HEK293 (cell line): Measurements from ENCODE around the gene ANKRD11.
A peak's percentile ranks its signal among the peaks of the same experiment; 100 is the strongest.

Experiments
- BCL11A ChIP-seq: fragments of 450-650 bp; formaldehyde crosslinking; IDR thresholded peaks from 2 replicates; pipeline ENCODE4 v1.5.1; 2016; ENCODE audit warnings: low read depth, missing biosample characterization, missing genetic modification characterization
- GLI4 ChIP-seq: fragments of 450-650 bp; formaldehyde crosslinking; IDR thresholded peaks from 2 replicates; pipeline ENCODE4 v1.5.1; 2016; ENCODE audit warnings: missing biosample characterization, missing genetic modification characterization
- REPIN1 ChIP-seq: fragments of 450-650 bp; formaldehyde crosslinking; IDR thresholded peaks from 2 replicates; pipeline ENCODE4 v1.5.1; 2017; ENCODE audit warnings: missing biosample characterization, missing genetic modification characterization, low read depth
- TRIM28 ChIP-seq: IDR thresholded peaks from 2 replicates; pipeline ENCODE4 v1.6.1; 2011; ENCODE audit warnings: low read length, control low read depth, borderline replicate concordance
- ZBTB1 ChIP-seq: fragments of 450-650 bp; formaldehyde crosslinking; IDR thresholded peaks from 2 replicates; pipeline ENCODE4 v1.5.1; 2016; ENCODE audit warnings: missing biosample characterization, missing genetic modification characterization
- ZBTB10 ChIP-seq: fragments of 450-650 bp; formaldehyde crosslinking; IDR thresholded peaks from 2 replicates; pipeline ENCODE4 v1.5.1; 2016; ENCODE audit warnings: missing biosample characterization, missing genetic modification characterization
- ZBTB8A ChIP-seq: fragments of 450-650 bp; formaldehyde crosslinking; IDR thresholded peaks from 2 replicates; pipeline ENCODE4 v1.5.1; 2016; ENCODE audit warnings: missing biosample characterization, missing genetic modification characterization
- ZFP3 ChIP-seq: fragments of 450-650 bp; formaldehyde crosslinking; IDR thresholded peaks from 2 replicates; pipeline ENCODE4 v1.5.1; 2016; ENCODE audit warnings: low read depth, missing biosample characterization, missing genetic modification characterization
- ZNF2 ChIP-seq: fragments of 450-650 bp; formaldehyde crosslinking; IDR thresholded peaks from 2 replicates; pipeline ENCODE4 v1.5.1; 2016; ENCODE audit warnings: missing biosample characterization, missing genetic modification characterization
- ZNF211 ChIP-seq: fragments of 450-650 bp; formaldehyde crosslinking; IDR thresholded peaks from 2 replicates; pipeline ENCODE4 v1.5.1; 2016; ENCODE audit warnings: low read depth, missing biosample characterization, missing genetic modification characterization
- ZNF24 ChIP-seq: fragments of 450-650 bp; formaldehyde crosslinking; IDR thresholded peaks from 2 replicates; pipeline ENCODE4 v1.5.1; 2016; ENCODE audit warnings: missing biosample characterization, missing genetic modification characterization
- ZNF292 ChIP-seq: fragments of 450-650 bp; formaldehyde crosslinking; IDR thresholded peaks from 2 replicates; pipeline ENCODE4 v1.5.1; 2016; ENCODE audit warnings: low read depth, missing biosample characterization, missing genetic modification characterization, borderline replicate concordance
- ZNF302 ChIP-seq: fragments of 450-650 bp; formaldehyde crosslinking; IDR thresholded peaks from 2 replicates; pipeline ENCODE4 v1.5.1; 2016; ENCODE audit warnings: missing biosample characterization, missing genetic modification characterization, low read depth
- ZNF48 ChIP-seq: fragments of 450-650 bp; formaldehyde crosslinking; IDR thresholded peaks from 2 replicates; pipeline ENCODE4 v1.5.1; 2016; ENCODE audit warnings: missing biosample characterization, missing genetic modification characterization
- ZNF510 ChIP-seq: fragments of 450-650 bp; formaldehyde crosslinking; IDR thresholded peaks from 2 replicates; pipeline ENCODE4 v1.5.1; 2018; ENCODE audit warnings: mild to moderate bottlenecking, missing genetic modification characterization, missing biosample characterization; ENCODE audit not compliant: insufficient replicate concordance
- ZNF530 ChIP-seq: fragments of 450-650 bp; formaldehyde crosslinking; IDR thresholded peaks from 2 replicates; pipeline ENCODE4 v1.5.1; 2016; ENCODE audit warnings: low read depth, missing biosample characterization, missing genetic modification characterization
- ZNF704 ChIP-seq: fragments of 450-650 bp; formaldehyde crosslinking; IDR thresholded peaks from 2 replicates; pipeline ENCODE4 v1.5.1; 2016; ENCODE audit warnings: missing biosample characterization, missing genetic modification characterization
- ZNF792 ChIP-seq: fragments of 450-650 bp; formaldehyde crosslinking; IDR thresholded peaks from 2 replicates; pipeline ENCODE4 v1.5.1; 2016; ENCODE audit warnings: missing biosample characterization, missing genetic modification characterization
- TF ChIP-seq, protein P1 (sequence below): fragments of 450-650 bp; formaldehyde crosslinking; IDR thresholded peaks from 2 replicates; pipeline ENCODE4 v1.5.1; 2017; ENCODE audit warnings: missing biosample characterization, missing genetic modification characterization
- TF ChIP-seq, protein P2 (sequence below): sonication (generic); formaldehyde crosslinking; IDR thresholded peaks from 2 replicates; pipeline ENCODE4 v1.8.1; 2022; ENCODE audit warnings: mild to moderate bottlenecking, moderate library complexity, missing genetic modification reagents
- TF ChIP-seq, protein P3 (sequence below): fragments of 450-650 bp; formaldehyde crosslinking; IDR thresholded peaks from 2 replicates; pipeline ENCODE4 v1.5.1; 2016; ENCODE audit warnings: missing biosample characterization, missing genetic modification characterization, borderline replicate concordance
- TF ChIP-seq, protein P4 (sequence below): fragments of 450-650 bp; IDR thresholded peaks from 2 replicates; pipeline ENCODE4 v1.5.1; 2018; ENCODE audit warnings: missing biosample characterization, mild to moderate bottlenecking, missing genetic modification characterization

ANKRD11 gene

DNA sequence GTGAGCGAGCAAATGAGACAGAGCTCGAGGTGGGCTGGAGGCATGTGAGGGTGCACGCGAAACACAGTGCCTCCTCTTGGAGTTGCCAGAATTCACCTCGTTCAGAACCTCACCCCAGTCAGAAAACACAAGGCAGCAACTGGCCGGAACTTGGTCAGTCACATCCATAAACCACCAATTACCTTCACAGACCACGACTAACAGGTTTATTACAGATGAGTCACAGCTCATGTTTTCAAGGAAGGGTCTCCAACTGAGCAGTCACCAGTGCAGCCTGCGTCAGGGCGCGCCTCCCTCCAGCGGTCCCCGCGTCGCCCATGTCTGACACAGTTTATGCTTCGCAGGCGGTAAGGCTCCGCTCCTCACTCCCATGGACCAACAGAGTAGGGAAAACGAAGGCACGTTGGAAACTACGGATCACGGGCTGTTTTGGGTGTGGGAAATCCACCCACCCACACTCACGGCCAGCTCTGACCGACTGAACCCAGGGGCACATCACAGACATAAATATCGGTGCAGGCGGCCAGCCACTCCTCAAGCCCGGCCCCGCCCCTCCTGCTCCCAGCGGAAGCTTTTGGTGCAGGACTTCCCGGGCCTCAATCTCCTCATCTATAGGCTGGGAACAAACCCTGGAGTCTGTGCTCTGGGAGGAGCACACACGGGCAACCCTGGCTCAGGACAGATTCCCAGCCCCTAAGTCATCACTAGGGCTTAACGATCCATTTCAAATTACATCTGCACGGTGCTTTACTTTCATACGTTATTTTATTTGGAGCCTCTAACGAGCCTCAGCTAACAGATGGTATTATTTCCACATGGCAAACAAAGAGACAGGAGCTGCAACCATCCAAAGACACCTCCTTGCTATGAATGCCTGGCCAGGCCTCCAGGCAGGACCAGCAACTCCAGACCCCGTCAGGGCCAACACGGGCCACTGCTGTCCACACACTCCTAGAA, 146.6 kb downstream of the ANKRD11 start (continued):
- no peak for TF ChIP-seq ZBTB1 (tag by site-specific recombination)
- TF ChIP-seq ZBTB10 (tag by site-specific recombination): no peak
- no peak for TF ChIP-seq ZNF211
- no peak; the same call in 1 of the 2 replicates for TF ChIP-seq BCL11A (tag by site-specific recombination)
- TF ChIP-seq, protein P1, sequence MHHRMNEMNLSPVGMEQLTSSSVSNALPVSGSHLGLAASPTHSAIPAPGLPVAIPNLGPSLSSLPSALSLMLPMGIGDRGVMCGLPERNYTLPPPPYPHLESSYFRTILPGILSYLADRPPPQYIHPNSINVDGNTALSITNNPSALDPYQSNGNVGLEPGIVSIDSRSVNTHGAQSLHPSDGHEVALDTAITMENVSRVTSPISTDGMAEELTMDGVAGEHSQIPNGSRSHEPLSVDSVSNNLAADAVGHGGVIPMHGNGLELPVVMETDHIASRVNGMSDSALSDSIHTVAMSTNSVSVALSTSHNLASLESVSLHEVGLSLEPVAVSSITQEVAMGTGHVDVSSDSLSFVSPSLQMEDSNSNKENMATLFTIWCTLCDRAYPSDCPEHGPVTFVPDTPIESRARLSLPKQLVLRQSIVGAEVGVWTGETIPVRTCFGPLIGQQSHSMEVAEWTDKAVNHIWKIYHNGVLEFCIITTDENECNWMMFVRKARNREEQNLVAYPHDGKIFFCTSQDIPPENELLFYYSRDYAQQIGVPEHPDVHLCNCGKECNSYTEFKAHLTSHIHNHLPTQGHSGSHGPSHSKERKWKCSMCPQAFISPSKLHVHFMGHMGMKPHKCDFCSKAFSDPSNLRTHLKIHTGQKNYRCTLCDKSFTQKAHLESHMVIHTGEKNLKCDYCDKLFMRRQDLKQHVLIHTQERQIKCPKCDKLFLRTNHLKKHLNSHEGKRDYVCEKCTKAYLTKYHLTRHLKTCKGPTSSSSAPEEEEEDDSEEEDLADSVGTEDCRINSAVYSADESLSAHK (tag by site-specific recombination): 0 out of 2 replicates have a peak, but pooled peaks have one; percentile 15
- no peak for TF ChIP-seq ZNF292 (tag by site-specific recombination)
- TF ChIP-seq ZNF792 (tag by site-specific recombination): peak; percentile 18; the same call in 1 of the 2 replicates
- peak; percentile 89 for TF ChIP-seq ZBTB8A (tag by site-specific recombination)
- no peak for TF ChIP-seq REPIN1 (tag by site-specific recombination)
- no peak for TF ChIP-seq ZNF704 (tag by site-specific recombination)
- TF ChIP-seq, protein P2, sequence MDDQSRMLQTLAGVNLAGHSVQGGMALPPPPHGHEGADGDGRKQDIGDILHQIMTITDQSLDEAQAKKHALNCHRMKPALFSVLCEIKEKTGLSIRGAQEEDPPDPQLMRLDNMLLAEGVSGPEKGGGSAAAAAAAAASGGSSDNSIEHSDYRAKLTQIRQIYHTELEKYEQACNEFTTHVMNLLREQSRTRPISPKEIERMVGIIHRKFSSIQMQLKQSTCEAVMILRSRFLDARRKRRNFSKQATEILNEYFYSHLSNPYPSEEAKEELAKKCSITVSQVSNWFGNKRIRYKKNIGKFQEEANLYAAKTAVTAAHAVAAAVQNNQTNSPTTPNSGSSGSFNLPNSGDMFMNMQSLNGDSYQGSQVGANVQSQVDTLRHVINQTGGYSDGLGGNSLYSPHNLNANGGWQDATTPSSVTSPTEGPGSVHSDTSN (CRISPR knock-in tag): no peak
- TF ChIP-seq ZNF510 (tag by site-specific recombination): no peak
- no peak for TF ChIP-seq ZFP3 (tag by site-specific recombination)
- TF ChIP-seq GLI4 (tag by site-specific recombination): no peak
- TF ChIP-seq ZNF302 (tag by site-specific recombination): no peak
- peak; percentile 67; the same call in 1 of the 2 replicates for TF ChIP-seq TRIM28
- no peak for TF ChIP-seq ZNF48 (tag by site-specific recombination)
- TF ChIP-seq ZNF2 (tag by site-specific recombination): no peak
- TF ChIP-seq ZNF24 (tag by site-specific recombination): 0 out of 2 replicates have a peak, but pooled peaks have one; percentile 29
- TF ChIP-seq, protein P3, sequence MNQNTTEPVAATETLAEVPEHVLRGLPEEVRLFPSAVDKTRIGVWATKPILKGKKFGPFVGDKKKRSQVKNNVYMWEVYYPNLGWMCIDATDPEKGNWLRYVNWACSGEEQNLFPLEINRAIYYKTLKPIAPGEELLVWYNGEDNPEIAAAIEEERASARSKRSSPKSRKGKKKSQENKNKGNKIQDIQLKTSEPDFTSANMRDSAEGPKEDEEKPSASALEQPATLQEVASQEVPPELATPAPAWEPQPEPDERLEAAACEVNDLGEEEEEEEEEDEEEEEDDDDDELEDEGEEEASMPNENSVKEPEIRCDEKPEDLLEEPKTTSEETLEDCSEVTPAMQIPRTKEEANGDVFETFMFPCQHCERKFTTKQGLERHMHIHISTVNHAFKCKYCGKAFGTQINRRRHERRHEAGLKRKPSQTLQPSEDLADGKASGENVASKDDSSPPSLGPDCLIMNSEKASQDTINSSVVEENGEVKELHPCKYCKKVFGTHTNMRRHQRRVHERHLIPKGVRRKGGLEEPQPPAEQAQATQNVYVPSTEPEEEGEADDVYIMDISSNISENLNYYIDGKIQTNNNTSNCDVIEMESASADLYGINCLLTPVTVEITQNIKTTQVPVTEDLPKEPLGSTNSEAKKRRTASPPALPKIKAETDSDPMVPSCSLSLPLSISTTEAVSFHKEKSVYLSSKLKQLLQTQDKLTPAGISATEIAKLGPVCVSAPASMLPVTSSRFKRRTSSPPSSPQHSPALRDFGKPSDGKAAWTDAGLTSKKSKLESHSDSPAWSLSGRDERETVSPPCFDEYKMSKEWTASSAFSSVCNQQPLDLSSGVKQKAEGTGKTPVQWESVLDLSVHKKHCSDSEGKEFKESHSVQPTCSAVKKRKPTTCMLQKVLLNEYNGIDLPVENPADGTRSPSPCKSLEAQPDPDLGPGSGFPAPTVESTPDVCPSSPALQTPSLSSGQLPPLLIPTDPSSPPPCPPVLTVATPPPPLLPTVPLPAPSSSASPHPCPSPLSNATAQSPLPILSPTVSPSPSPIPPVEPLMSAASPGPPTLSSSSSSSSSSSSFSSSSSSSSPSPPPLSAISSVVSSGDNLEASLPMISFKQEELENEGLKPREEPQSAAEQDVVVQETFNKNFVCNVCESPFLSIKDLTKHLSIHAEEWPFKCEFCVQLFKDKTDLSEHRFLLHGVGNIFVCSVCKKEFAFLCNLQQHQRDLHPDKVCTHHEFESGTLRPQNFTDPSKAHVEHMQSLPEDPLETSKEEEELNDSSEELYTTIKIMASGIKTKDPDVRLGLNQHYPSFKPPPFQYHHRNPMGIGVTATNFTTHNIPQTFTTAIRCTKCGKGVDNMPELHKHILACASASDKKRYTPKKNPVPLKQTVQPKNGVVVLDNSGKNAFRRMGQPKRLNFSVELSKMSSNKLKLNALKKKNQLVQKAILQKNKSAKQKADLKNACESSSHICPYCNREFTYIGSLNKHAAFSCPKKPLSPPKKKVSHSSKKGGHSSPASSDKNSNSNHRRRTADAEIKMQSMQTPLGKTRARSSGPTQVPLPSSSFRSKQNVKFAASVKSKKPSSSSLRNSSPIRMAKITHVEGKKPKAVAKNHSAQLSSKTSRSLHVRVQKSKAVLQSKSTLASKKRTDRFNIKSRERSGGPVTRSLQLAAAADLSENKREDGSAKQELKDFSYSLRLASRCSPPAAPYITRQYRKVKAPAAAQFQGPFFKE: no peak
- TF ChIP-seq ZNF530 (tag by site-specific recombination): no peak
- TF ChIP-seq, protein P4, sequence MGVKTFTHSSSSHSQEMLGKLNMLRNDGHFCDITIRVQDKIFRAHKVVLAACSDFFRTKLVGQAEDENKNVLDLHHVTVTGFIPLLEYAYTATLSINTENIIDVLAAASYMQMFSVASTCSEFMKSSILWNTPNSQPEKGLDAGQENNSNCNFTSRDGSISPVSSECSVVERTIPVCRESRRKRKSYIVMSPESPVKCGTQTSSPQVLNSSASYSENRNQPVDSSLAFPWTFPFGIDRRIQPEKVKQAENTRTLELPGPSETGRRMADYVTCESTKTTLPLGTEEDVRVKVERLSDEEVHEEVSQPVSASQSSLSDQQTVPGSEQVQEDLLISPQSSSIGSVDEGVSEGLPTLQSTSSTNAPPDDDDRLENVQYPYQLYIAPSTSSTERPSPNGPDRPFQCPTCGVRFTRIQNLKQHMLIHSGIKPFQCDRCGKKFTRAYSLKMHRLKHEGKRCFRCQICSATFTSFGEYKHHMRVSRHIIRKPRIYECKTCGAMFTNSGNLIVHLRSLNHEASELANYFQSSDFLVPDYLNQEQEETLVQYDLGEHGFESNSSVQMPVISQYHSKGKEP: no peak
